HG03196 (cell line): ENCODE results near the gene SAG.
A peak's percentile ranks its signal among the peaks of the same experiment; 100 is the strongest.
"Not testable (repeated sequence)": the region's sequence is repeated elsewhere in the genome, so short reads cannot be mapped to it uniquely, and the experiment has no call there.

Experiments
- ATAC-seq: cut with Tn5 transposase; IDR thresholded peaks from one replicate; pipeline ENCODE4 v1.9.1; 2021; ENCODE audit not compliant: unreplicated experiment

The SAG gene

GRCh38 chr2:233354500-233354924 lies 46.9 kb downstream of the SAG start:
- ATAC-seq = peak; percentile 7

DNA sequence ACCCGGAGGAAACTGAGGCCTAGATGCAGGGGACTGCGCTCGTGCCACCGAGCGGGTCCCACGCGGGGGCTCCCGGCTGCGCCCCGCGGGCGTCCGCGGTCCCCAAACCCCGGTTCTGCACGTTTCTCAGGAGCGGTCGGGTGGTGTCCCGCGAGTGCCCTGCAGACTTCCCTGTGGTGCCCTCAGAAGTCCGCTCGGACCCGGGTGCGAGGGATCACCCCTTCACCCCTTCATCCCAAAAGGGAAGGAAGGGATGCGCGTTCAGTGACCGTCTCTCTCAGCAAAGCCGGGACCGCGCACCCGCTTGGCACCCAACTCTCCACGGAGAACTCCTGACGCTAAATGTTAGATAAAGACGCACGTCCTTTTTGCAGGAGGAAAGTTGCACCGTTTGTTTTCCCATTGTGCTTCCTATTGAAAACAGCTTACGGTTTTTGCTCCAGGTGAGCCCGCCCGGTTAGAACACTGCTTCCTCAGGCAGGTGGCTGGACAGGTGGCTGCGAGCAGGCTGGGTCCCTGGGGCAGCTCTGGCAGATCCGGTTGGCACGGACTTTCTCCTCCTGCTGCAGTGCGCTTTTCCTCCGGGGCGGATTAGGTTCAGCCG lies 47.5 kb downstream of the SAG start:
- no peak for ATAC-seq

- no peak for ATAC-seq
Observed at GRCh38 chr2:233355916-233356315, 48.3 kb downstream of the SAG start.

DNA sequence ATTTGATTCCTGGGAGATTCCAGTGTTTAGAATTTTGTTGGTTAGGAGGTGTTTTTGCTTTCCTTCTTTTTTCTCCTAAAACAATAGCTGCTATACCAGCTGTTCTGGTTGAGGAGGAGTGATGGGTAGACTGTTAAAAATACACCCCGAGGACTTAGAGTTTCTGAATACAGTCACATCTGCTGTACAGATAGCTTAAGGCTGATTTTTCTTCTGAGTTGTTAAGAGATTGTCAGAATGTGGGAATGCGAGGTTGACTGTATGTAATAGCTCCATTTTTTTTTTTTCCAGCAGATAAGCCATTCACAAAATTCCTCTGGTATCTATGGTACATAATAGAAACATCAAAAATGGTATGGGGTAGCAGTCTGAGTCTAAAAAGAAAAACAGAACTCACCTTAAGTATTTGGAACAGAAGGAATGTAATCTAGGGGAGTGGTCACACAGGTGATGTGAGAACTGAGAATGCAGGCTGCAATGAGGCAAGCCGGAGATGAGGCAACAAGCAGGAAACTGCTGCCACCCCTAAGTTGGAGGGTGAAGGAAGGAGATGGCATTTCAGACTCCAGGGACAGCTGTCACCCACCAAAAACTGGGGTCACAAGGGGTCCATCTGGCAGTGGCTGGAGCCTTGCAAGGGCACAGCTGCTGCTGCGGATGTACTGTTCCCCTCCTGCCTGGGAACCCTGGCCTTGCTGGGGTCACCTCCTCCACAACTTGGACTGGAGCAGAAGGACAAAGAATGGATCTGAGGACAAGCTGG lies 49.1 kb downstream of the SAG start:
- ATAC-seq = no peak

GRCh38 chr2:233358335-233358734 lies 50.7 kb downstream of the SAG start:
- ATAC-seq = no peak

- no peak for ATAC-seq
Observed at GRCh38 chr2:233358947-233359346, 51.3 kb downstream of the SAG start.

- no peak for ATAC-seq
Observed at GRCh38 chr2:233359823-233360222, 52.2 kb downstream of the SAG start.

GRCh38 chr2:233360771-233361176 lies 53.2 kb downstream of the SAG start:
- ATAC-seq = no peak

- ATAC-seq = no peak
Observed at GRCh38 chr2:233361297-233361696, 53.7 kb downstream of the SAG start.

GRCh38 chr2:233362742-233363141 lies 55.1 kb downstream of the SAG start:
- ATAC-seq = no peak

- ATAC-seq = no peak
Observed at GRCh38 chr2:233363744-233364235, 56.2 kb downstream of the SAG start.

DNA sequence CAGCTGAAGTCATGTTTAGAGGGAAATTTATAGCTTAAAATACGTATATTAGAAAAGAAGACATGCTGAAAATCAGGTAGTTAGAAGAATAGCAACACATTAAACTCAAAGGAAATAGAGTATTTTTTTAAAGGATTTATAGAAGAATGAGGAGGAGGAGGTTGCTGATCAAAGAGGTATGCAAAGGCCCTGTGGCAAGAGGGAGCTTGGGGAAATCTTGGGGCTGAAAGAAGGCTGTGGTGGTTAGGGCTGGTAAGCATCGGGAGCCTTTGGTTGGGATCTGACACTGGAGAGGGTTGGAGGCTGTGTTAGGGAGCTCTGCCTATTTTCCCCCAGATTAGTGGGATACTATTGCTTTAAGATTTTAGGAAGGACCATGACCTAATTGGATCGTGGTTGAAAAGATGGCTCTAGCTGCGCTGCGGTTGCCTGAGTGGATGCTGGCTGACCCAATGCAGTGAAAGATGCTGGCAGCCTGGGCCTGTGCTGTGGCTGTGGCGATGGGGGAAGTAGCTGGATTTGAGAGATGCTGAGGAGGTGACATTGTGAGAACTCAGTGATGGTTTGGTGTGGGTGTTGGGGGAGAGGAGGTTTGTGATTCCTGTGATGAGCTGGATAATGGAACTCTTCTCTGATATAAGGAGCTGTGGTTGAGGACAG lies 58.4 kb downstream of the SAG start:
- ATAC-seq = no peak

DNA sequence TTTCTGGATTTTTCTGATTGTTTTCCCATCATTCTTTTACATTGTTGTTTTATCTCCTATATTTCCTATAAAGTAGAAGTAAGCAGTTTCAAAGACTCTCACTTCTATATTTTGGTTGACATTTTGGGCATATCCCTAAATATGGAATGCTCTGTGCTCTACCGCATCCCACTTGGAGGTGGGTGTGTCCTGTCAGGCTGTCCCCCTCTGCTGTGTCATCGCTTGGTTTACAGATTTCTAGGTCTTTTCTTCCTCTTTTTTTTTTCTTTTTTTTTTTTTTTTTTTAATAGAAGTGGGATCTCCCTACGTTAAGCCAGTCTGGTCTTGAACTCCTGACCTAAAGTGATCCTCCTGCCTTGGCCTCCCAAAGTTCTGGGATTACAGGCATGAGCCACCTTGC lies 60.0 kb downstream of the SAG start:
- ATAC-seq = no peak

DNA sequence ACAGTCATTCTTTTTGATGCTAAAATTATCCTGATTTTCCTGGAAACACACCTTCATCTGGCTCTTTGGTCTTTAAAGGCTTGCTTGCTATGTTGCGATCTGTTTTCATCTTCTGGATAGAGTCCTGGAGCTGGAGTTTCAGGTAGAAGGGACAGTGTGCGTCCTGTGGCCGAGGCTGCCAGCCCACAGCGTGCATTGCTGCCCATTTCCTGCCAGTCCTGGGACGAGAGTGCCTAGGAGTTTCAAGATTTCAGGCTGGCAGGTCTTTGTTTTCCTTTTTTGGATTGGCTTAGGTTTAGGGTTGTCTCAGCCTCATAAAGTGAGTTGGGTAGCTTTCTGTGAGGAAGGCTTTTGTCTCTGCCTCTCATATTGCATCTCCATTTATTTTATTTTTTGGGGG lies 61.1 kb downstream of the SAG start:
- ATAC-seq = no peak

- no peak for ATAC-seq
Observed at GRCh38 chr2:233369462-233369861, 61.8 kb downstream of the SAG start.

GRCh38 chr2:233369897-233370685 lies 62.5 kb downstream of the SAG start:
- no peak for ATAC-seq

DNA sequence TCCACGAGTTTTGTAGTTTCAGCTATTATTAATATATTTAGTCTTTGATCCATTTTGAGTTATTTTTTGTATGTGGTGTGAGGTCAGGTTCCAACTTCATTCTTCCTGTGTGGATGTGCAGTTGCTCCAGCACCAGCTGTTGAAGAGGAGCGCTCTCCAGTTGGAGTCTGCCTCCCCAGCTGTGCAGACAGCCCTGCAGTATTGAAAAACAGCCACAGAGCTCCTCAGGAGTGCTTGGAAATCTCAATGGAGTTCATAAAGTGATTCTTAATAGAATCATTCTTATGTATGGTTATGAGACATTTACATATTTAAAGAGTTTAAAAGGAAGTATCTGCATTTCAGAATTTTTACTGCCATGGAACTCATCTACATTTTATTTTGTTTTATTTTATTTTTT lies 64.0 kb downstream of the SAG start:
- ATAC-seq = no peak

GRCh38 chr2:233372855-233373254 lies 65.2 kb downstream of the SAG start:
- no peak for ATAC-seq

GRCh38 chr2:233373316-233373715 lies 65.7 kb downstream of the SAG start:
- no peak for ATAC-seq

GRCh38 chr2:233374776-233375175 lies 67.2 kb downstream of the SAG start:
- not testable (repeated sequence) for ATAC-seq
